ENCODE data around the gene NUP188.
A peak's percentile ranks its signal among the peaks of the same experiment; 100 is the strongest.

NUP188 gene, protein sequence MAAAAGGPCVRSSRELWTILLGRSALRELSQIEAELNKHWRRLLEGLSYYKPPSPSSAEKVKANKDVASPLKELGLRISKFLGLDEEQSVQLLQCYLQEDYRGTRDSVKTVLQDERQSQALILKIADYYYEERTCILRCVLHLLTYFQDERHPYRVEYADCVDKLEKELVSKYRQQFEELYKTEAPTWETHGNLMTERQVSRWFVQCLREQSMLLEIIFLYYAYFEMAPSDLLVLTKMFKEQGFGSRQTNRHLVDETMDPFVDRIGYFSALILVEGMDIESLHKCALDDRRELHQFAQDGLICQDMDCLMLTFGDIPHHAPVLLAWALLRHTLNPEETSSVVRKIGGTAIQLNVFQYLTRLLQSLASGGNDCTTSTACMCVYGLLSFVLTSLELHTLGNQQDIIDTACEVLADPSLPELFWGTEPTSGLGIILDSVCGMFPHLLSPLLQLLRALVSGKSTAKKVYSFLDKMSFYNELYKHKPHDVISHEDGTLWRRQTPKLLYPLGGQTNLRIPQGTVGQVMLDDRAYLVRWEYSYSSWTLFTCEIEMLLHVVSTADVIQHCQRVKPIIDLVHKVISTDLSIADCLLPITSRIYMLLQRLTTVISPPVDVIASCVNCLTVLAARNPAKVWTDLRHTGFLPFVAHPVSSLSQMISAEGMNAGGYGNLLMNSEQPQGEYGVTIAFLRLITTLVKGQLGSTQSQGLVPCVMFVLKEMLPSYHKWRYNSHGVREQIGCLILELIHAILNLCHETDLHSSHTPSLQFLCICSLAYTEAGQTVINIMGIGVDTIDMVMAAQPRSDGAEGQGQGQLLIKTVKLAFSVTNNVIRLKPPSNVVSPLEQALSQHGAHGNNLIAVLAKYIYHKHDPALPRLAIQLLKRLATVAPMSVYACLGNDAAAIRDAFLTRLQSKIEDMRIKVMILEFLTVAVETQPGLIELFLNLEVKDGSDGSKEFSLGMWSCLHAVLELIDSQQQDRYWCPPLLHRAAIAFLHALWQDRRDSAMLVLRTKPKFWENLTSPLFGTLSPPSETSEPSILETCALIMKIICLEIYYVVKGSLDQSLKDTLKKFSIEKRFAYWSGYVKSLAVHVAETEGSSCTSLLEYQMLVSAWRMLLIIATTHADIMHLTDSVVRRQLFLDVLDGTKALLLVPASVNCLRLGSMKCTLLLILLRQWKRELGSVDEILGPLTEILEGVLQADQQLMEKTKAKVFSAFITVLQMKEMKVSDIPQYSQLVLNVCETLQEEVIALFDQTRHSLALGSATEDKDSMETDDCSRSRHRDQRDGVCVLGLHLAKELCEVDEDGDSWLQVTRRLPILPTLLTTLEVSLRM (N-terminal part only)

DNA sequence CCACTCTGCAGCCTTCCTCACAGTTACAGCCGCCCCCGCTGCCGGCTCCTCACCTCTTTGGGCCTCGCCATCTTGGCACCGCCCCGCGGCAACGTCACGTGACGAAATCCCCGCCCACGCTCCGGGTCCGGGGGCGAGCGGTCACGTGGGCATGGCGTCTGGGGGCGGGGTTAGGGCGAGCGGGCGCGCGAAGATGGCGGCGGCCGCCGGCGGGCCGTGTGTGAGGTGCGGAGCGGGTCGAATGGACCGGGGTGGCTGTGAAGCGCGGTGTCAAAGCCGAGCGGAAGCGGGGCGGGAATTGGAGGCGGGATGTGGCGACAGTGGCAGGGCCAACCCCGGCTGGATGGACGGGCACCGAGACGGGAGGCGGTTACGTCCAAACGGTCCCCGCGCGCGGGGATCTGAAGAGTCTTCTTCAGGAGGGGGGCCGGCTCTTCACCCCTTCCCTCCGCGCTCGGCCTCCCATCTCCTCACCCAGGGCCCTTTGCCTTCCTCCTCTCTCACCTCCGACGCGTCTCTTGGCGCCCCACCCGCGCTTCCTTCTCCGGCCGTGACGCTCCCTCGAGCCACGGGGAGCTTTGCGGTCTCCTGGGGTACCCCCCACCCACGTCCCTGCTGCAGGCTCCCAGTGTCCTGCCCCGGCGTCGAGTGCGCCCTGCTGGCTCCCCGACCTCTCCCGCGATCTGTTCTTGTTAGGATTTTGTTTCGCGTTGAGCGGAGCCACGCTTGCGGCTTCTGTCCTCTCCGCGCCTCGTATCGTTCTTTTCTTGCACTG, at the start of gene NUP188, which contains the start of gene DOLK:
Gene NUP188, plus strand, starts transcription at position 173 of the 775 bp plus-strand sequence. Its CDS starts 21 bp downstream, at position 194.
Gene DOLK, minus strand, starts transcription at position 77 of the 775 bp plus-strand sequence. CDS start 300 bp downstream, outside the sequence.
- peak; percentile 90 for DNase-seq

- no peak for DNase-seq
Observed at GRCh38 chr9:128898382-128898781, 49.1 kb upstream of the NUP188 start.

- DNase-seq, result no peak
Observed at GRCh38 chr9:128898845-128899565, 48.5 kb upstream of the NUP188 start.

DNA sequence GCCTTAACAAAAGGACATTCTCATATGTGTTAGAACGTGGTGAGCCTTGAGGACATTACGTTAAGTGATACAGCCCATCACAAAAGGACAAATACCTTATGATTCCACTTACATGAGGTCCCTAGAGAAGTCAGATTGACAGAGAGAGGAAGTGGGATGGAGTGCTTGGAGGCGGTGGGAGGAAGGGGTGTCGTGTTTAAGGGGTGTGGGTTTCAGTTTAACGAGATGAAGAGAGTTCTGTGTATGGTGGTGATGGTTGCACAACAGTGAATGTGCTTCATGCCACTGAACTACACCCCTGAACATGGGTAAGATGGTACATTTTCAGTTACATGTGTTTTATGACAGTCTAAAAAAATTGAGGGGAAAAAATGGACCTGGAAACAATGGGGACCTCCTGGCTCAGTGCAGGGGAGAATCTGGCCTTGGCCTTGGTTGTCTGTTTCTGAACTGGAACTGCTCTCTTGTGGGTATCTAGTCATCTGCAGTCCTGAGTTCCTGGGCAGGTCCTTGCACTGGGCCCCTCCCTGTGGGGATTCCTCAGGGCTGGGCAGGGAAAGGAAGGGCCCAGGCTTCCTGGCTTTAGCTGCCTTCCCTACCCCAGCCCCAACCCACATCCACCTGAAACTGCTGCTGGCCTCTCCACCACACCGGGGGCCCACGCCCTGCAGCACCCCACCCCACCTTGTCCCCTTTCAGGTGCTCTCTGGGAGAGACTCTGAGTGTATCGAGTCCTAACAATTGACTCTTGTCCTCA, 47.8 kb upstream of the NUP188 start:
- DNase-seq, result no peak

GRCh38 chr9:128901379-128901778, 46.1 kb upstream of the NUP188 start:
- DNase-seq, result no peak

- no peak for DNase-seq
Observed at GRCh38 chr9:128901822-128902221, 45.7 kb upstream of the NUP188 start.

GRCh38 chr9:128902351-128903078, 45.0 kb upstream of the NUP188 start:
- DNase-seq, result no peak

- no peak for DNase-seq
Observed at GRCh38 chr9:128903079-128903461, 44.4 kb upstream of the NUP188 start.

- DNase-seq, result no peak
Observed at GRCh38 chr9:128903871-128904620, 43.5 kb upstream of the NUP188 start.

DNA sequence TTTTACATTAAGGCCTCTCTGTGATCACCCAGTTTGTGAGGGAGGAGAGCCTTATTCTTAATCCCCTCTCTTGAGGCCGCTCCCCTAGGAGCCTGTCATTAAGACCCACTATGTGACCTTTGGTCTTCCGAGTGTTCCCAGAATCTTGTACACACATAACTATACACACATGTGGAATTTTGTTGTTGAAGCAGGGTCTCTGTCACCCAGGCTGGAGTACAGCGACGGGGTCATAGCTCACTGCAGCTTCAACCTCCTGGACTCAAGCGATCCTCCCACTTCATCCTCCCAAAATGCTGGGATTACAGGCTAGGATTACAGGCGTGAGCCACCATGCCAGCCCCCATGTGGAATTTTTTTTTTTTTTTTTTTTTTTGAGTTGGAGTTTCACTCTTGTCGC, 41.5 kb upstream of the NUP188 start:
- no peak for DNase-seq

DNA sequence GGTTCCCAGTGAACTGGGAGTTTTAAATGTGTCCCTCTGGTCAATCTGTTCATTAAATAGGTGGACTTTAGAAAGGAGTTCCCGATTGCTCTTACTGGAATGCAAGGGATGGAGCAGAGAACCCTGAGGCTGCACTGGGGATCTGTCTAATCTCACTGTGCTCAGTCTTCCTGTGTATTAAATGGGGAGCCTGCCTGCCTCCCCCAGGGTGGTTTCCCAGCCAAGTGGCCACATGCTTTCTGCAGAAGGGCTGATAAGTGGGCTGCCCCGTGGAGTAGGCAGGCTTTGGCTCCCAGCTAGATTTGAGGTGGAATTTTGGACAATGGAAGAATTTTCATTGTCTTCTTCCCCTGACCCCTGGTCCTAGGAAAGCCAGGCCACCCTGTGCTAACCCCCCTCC, 40.8 kb upstream of the NUP188 start:
- DNase-seq, result no peak

DNA sequence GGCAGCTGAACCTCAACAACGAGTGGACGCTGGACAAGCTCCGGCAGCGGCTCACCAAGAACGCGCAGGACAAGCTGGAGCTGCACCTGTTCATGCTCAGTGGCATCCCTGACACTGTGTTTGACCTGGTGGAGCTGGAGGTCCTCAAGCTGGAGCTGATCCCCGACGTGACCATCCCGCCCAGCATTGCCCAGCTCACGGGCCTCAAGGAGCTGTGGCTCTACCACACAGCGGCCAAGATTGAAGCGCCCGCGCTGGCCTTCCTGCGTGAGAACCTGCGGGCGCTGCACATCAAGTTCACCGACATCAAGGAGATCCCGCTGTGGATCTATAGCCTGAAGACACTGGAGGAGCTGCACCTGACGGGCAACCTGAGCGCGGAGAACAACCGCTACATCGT, 39.1 kb upstream of the NUP188 start:
- no peak for DNase-seq

DNA sequence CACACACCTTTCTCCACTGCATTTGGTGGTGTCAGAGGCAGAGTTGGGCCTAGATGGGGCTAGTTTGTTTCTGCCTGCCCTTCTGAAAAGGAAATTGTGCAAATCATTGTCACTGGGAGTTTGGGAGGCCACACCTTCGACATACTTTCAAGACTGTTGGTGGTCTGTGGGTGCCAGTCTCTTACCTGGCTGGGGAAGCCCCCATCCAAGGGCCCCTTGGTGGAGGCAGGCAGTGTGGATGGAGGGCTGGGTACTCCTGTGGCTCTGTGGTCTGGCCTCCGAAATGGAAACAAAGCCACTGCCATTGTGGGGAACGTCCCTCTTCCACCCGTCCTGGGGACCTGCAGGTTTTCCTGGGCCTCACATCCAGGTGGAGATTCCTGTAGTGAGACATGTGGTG, 37.6 kb upstream of the NUP188 start:
- DNase-seq, result no peak

DNA sequence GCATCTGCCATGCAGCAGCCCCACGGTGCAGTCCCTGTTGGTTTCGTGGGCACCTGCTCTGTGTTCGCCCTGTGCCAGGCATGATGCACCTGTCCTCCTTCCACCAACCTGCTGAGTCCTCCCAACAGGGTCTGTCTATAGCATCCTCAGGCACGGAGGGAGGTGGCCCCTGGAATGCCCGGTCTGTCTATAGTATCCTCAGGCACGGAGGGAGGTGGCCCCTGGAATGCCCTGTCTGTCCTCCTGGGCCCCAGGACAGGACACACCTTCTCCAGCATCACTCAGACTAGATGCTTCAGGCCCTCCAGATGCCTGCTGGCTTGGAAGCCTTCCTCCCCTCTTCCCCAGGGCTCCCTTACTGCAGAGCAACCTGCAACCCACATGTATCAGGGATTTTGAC, 36.6 kb upstream of the NUP188 start:
- DNase-seq, result no peak

DNA sequence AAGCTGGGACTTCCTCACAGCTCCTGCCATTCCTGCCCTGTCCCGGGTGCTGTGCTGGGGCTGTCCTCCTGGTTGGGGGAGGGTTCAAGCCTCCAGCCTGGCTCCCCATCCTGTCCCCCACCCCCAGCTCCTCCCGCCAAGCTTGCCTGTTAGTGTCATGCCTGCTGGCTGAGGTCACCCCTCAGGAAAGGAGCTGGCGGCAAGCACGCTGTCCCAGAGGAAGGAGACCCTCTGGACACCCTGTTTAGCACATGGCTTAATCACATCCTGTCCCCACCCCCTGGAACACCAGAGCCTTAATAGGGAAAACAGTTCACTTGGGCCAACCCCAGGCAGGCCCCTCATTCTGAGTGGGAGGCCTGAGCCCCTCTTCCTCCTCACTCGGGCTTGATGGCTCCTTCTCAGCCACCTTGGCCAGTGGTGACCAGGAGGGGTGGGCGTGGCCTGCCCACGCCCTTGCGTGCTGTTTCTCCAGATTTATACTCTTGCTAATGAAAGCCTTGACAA, 35.9 kb upstream of the NUP188 start:
- DNase-seq, result no peak

GRCh38 chr9:128912270-128912853, 35.1 kb upstream of the NUP188 start:
- DNase-seq, result no peak

DNA sequence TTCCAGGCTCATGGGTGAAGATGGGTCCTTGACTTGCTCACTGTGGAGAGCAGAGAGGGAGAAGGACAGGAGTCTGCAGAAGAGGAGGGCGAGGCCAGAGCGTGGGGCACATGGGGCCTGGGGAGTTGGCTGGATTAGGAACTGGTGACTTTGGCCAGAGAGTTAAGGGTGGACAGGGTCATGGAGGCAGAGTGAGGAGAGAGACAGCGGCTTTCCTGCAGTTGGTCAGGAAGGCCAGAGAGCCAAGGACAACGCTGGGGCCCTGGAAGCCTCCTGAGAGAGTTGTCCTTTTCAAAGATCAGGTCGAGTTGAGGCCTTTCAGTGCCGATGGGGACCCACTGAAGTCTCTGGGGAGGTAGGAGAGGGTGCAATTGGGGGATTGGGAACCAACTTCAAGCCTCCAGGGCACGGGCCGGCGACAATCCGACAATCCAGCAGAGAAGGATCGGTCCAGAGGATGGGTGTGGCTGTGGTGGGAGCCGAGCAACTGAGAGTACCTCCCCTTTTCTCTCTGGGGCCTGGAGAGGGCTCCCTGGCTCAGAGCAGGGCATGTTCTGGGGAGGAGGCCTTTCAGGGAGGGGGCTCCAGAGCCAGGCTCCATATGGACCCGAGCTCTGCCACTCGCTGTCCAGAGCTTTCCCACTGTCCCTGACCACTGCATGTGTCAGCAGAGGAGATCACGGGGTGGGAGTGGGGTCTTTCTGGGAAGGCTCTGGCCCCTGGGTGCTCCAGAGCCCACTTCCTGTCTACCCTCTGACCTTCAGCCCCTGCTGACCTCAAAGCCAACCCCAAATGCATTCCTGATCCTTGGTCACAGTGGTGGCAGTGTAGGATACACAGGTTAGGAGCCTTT, 34.2 kb upstream of the NUP188 start:
- no peak for DNase-seq

All from NCI-H2107 (cell line).